GM18870 (cell line): Measurements from ENCODE around the gene UCN.
"Not testable (repeated sequence)": the region's sequence is repeated elsewhere in the genome, so short reads cannot be mapped to it uniquely, and the experiment has no call there.

Experiments used
- ATAC-seq: cut with Tn5 transposase; IDR thresholded peaks from one replicate; pipeline ENCODE4 v1.9.1; 2021; ENCODE audit warnings: moderate library complexity; ENCODE audit not compliant: unreplicated experiment

The UCN gene

GRCh38 chr2:27308359-27308881 lies at the start of gene UCN:
Gene UCN (minus strand): TSS chr2:27308445. CDS start chr2:27307895, 550 bp downstream.
- no peak for ATAC-seq

DNA sequence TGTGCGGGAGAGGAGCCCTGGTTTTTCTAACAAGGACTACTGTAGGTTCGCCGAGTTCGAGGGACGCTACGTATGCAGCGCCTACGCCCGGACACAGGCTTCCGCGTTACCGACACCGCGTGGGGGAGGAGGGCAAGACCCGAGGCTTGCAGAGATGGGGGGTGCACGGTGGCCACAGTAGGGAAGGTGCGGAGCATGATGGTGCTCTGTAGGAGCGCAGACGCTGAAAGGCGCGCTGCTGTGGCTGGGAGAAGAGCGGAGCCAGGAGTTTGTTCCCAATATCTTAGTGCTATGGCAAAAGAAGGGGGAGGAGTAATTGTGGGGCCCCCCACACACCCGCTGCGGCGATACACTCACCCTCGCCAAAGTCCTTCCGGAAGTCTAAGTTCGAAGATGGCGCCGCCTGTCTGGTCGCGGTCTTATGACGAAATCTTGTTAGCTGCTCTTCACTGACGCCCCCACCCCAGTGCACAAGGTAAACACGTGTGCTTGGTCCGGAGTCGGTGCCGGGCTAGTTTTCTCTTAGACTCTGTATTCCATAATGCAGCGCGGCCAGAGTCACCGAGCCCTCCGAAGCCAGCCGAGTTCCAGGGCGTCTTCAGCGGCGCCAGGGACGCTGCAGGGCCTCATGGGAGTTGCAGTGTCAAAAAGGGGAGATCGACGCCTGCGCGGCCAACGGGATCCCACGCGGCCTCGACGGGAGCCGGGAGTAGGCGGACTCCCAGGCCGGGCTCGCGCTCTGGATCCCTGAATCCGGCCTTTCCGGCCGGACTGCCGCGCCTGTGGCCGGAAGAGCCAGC lies 48.3 kb upstream of the UCN start, which contains the start of gene GTF3C2:
GTF3C2 (minus strand) TSS at position 383 of the 800 bp plus-strand sequence. CDS start 13,210 bp downstream, outside the sequence.
- peak; percentile 80 for ATAC-seq

DNA sequence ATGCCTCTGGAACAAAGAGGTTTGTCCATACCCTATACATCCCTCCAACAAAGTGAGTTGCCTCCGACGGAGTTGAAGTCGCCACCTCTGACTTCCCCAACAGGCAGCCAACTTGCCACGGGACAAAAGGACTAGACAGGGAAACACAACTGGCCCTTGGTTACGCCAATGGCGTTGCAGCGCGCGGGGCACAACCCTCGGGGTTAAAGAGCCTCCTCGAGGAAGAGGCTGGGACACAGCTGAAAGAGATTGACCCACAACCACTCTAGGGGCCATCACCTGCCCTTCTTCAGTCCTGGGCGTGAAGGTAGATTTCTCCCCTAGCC lies 47.8 kb upstream of the UCN start:
- ATAC-seq: peak; percentile 26

DNA sequence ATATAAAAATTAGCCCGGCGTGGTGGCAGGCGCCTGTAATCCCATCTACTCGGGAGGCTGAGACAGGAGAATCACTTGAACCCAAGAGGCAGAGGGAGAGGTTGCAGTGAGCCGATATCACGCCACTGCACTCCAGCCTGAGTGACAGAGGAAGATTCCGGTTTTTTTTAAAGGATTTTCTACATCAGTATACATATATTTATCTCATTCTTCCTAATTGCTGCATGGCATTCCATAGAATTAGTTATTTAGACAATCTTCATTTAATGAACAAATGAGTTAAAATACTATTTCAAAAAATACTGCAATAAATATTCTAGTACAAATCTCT lies 46.3 kb upstream of the UCN start:
- ATAC-seq: no peak

DNA sequence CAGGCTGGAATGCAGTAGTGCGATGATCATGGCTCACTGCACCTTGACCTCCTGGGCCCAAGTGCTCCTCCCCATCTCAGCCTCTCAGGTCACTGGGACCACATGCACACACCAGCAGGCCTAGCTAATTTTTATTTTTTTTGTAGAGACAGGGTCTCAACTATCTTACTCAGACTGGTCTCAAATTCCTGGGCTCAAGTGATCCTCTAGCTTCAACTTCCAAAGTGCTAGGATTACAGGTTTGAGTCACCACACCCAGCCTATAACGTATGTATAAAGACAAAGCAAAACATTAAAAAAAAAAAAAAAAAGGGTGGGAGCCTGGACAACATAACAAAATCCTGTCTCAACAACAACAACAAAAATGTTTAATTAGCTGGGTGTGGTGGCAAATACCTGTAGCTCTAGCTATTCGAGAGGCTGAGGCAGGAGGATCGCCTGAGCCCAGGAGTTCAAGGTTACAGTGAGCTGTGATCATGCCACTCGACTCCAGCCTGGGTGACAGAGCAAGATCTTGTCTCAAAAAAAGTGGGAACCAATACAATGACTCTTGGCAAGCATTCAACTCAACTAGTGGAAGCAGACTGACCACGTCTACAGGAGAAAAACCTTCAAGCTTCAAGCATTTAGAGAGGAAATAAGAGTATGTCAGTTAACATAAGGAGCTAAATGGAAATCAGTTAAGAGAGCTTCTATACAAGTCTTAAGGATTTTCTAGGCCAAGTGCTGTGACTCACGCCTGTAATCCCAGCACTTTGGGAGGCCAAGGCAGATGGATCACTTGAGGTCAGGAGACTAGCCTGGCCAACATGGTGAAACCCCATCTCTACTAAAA lies 45.7 kb upstream of the UCN start:
- no peak for ATAC-seq

- ATAC-seq: not testable (repeated sequence)
Observed at GRCh38 chr2:27353386-27353761, 45.1 kb upstream of the UCN start.

DNA sequence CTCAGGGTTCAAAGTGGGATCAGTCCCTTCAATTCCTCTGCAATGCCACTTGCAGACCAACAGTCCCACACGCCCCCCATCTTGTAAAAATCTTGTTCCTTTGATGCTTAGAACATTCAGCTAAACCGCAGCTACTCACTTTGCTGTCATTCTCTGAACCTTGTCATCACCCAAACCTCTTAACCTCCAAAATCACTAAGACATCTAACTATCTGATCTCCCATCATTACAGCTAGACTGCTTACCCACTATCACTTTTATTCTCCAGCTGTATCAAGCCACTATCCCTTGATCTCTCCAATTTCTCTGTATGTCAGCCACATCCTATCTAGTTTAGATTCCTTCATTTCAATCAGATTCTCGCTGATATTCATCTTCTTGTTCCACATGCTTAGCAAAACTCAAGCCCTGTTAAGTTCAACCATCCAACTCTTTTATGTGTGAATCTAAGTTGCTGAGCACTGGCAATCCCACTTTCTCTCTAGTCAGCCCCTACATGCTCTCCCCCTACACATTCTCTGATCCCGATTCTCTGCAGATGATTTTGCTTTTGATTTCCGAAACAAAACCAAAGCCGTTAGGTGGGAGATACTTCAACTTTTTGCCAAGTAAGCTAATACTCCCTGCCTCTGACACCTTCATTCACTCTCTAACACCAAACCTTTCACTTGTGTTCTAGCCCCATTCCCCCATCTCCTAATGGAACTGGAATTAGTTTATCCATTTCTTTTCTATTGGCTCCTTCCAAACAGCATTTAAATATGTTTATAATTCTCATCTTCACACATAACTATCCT lies 43.8 kb upstream of the UCN start:
- ATAC-seq: no peak

GRCh38 chr2:27350106-27350693 lies 42.0 kb upstream of the UCN start:
- no peak for ATAC-seq

- ATAC-seq: no peak
Observed at GRCh38 chr2:27347641-27348040, 39.4 kb upstream of the UCN start.

DNA sequence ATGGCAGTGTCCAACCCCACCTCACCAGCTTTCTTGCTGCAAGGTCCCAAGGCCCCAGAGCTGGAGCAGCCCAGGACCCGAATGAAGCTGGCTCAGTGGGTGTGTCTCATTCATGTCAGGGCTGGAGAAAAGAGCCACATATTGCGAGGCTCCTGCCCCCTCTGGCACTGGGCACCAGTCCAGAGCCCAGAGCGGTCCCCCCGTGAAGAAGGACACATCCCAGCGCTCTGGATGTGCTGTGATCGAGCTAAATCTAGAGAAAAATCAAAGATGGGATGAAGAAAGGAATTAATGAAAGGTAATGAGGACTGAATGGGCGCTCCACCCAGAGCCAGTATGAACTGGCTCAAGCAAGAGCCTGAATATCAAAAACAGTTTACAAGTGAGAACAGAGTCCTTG lies 27.9 kb upstream of the UCN start:
- ATAC-seq: no peak

- ATAC-seq: no peak
Observed at GRCh38 chr2:27335311-27335710, 27.1 kb upstream of the UCN start.

- no peak for ATAC-seq
Observed at GRCh38 chr2:27324720-27325119, 16.5 kb upstream of the UCN start.

DNA sequence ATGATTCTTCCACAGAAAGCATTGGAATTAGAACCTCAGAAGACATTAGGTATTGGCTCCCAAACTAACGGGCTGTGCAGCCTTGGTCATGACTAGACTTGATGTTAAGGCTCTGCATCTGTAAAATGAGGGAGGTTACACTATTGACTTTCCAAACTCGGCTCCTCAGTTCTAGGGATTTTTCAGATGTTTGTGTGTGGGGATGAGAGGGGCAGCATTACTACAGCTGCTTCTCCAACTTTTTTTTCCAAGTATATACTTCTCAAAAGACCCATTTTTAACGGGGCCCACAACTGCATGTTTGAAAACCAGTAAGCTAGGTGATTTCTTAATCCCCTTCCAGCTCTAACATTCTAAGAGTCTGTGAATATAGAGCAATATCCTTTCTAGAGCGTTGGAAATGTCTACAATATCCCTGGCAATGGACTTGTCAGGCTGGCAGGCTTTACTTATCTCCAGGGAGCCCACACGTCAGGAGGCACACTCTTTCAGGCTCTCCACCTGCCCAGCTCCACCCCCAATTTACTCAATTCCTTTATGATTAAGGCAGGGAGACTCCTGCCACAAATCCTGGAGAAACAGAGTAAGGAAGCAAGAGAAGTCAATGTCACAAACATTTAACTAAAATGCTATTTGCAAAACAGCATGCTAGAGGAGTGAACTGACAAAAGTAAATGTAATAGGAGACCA lies 15.5 kb upstream of the UCN start:
- ATAC-seq: no peak

DNA sequence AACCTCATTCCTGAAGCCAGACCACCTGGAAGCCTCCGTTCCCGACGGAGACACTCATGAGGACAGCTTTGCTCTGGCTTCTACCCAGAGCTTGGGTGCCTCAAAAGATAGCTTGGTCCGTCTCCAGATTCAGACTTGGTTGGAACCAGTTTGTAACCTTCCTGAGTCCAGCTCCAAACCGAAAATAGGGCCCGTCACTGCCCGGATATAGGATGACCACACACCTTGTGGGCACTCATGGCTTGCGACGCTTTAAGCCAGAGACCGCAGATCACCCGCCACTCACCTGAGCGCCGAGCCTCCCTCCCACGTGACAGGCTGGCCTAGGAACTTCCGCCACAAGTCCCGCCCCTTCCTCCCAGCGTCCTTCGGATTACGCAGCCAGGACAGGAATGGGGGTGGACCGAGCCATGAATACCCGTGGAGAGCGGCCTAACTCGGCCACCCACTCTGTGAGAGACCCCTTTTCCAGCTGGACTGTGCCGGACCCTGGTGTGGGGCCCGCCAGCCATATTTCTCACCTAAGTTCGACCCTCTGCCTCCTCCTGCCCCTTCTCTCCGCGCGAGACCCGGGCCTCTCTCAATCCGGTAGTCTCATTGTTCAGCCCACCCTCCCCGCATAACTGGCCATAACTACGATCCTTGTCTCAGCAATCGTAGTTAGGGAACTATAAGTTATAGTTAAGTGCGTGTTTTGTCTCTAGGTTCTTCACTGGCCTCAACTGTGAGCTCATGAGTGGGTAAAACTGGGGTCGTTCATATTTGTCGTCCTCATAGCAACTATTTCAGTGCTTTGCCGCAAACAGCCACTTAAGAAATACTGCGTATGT lies 14.7 kb upstream of the UCN start, which contains the start of gene MPV17:
MPV17 (minus strand) TSS at position 332 of the 830 bp plus-strand sequence. CDS start 580 bp downstream, outside the sequence.
- peak; percentile 78 for ATAC-seq

- no peak for ATAC-seq
Observed at GRCh38 chr2:27322301-27322765, 14.1 kb upstream of the UCN start.

DNA sequence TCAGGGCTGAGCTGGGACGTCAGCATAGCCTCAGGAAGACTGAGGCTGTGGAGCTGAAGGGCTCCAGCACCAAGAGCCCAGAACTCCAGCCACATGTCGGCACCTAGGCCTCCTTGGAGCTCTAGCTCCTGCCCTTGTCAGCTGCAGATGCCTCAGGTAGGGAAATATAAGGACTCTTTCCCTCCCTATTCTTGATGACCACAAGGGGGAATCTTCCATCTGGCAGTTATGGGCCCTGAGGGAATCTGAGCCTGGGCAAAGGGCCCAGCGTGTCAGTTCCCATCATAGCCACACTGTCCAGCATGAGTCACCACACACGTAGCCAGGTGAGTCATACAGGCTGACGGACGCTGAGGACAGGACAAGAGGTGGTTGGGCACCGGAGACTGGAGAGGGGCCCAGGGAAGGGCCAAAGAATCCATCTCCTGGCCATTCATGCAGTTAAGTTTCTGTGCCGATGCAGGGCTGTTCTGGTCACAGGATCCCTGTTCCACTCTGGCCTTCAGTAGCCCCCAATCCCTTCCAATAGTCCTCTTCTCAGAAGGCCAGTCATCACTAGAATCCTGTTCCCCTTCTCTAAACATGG lies 12.8 kb upstream of the UCN start:
- ATAC-seq: no peak

DNA sequence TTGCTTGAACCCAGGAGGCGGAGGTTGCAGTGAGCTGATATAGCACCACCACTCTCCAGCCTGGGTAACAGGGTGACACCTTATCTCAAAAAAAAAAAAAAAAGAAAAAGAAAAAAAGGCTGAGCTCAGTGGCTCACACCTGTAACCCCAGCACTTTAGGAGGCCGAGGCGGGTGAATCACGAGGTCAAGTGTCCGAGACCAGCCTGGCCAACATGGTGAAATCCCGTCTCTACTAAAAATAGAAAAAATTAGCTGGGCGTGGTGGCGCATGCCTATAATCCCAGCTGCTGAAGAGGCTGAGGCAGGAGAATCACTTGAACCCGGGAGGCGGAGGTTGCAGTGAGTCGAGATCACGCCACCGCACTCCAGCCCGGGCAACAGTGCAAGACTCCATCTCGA lies 11.6 kb upstream of the UCN start:
- ATAC-seq: not testable (repeated sequence)

- no peak for ATAC-seq
Observed at GRCh38 chr2:27316655-27317412, 8.6 kb upstream of the UCN start.
